ENCODE measurements around the gene MBNL1.

Gene MBNL1

GRCh38 chr3:152295344-152295743 lies 26.6 kb downstream of the MBNL1 start:
- DNase-seq (ENCODE audit: extremely low spot score) = no peak
- ChIA-PET CTCF (interaction anchor here (1.1 to 3.0 kb wide), 4 partner anchors 10 to 19 kb away, joined by 3 to 17 read pairs (median 4); no protein-coding TSS in a partner anchor), POLR2A (no interaction called here)
- TF ChIP-seq, protein P1, sequence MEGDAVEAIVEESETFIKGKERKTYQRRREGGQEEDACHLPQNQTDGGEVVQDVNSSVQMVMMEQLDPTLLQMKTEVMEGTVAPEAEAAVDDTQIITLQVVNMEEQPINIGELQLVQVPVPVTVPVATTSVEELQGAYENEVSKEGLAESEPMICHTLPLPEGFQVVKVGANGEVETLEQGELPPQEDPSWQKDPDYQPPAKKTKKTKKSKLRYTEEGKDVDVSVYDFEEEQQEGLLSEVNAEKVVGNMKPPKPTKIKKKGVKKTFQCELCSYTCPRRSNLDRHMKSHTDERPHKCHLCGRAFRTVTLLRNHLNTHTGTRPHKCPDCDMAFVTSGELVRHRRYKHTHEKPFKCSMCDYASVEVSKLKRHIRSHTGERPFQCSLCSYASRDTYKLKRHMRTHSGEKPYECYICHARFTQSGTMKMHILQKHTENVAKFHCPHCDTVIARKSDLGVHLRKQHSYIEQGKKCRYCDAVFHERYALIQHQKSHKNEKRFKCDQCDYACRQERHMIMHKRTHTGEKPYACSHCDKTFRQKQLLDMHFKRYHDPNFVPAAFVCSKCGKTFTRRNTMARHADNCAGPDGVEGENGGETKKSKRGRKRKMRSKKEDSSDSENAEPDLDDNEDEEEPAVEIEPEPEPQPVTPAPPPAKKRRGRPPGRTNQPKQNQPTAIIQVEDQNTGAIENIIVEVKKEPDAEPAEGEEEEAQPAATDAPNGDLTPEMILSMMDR (IDR thresholded peaks at IDR 0.05; ENCODE audit: control extremely low read depth, extremely low read depth, low read depth, missing control alignments) = no peak

DNA sequence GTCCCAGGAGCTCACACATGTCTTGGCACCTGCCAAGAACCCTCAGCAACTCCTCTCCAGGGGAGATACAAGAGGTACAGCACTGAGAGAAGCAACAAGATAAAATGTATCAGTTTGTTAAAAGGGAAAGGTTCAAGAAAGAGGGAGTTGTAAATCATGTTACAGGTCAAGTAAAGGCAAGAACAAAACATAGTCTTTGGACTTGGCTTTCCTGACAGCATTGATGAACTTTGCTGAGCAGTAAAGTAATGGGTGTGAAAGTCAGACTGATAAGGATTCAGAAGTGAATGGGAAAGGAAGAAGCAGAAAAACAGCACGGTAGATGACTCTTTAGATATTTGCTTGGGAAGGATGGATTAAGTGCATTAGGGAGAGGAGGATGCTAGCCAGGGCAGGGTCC lies 27.1 kb downstream of the MBNL1 start:
- ChIA-PET POLR2A (no interaction called here), CTCF (interaction anchor here (1.0 to 3.0 kb wide), 6 partner anchors 10 to 23 kb away, joined by 3 to 17 read pairs (median 3); no protein-coding TSS in a partner anchor)
- TF ChIP-seq, protein P1 (IDR thresholded peaks at IDR 0.05; ENCODE audit: control extremely low read depth, extremely low read depth, low read depth, missing control alignments) = no peak
- no peak for DNase-seq (ENCODE audit: extremely low spot score)

DNA sequence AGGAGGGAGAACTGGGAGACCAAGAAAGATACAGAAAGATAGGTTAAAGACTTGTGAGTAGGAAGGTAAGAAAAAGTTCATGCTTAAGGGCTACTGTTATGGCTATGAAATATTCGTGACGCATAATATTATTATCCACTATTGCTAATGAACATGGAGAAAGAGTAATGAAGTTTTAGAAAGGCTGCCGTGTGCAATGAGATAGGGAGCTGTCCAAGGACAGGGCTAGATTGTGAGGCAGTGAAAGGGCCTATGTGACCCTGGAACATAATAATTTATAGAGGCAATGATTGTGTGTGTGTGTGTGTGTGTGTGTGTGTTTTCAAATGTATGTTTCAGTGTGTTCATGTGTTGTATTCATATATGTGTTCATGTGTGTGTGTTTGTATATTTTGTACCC lies 27.7 kb downstream of the MBNL1 start:
- TF ChIP-seq, protein P1 (IDR thresholded peaks at IDR 0.05; ENCODE audit: control extremely low read depth, extremely low read depth, low read depth, missing control alignments) = no peak
- DNase-seq (ENCODE audit: extremely low spot score) = no peak
- CTCF ChIA-PET = interaction anchor here (1.0 to 3.0 kb wide), 7 partner anchors 9 to 23 kb away, joined by 3 to 17 read pairs (median 3); no protein-coding TSS in a partner anchor
- POLR2A ChIA-PET = interaction anchor here (0.7 kb wide), 1 partner anchor 347 kb away, joined by 7 read pairs; no protein-coding TSS in a partner anchor

- CTCF ChIA-PET = interaction anchor here (1.3 to 3.0 kb wide), 3 partner anchors 11 to 24 kb away, joined by 3 to 17 read pairs (median 4); no protein-coding TSS in a partner anchor
- DNase-seq (ENCODE audit: extremely low spot score) = no peak
- POLR2A ChIA-PET = interaction anchor here (0.7 kb wide), 1 partner anchor 347 kb away, joined by 7 read pairs; no protein-coding TSS in a partner anchor
- TF ChIP-seq, protein P1 (IDR thresholded peaks at IDR 0.05; ENCODE audit: control extremely low read depth, extremely low read depth, low read depth, missing control alignments) = no peak
Measured at GRCh38 chr3:152296971-152297370, 28.2 kb downstream of the MBNL1 start.

DNA sequence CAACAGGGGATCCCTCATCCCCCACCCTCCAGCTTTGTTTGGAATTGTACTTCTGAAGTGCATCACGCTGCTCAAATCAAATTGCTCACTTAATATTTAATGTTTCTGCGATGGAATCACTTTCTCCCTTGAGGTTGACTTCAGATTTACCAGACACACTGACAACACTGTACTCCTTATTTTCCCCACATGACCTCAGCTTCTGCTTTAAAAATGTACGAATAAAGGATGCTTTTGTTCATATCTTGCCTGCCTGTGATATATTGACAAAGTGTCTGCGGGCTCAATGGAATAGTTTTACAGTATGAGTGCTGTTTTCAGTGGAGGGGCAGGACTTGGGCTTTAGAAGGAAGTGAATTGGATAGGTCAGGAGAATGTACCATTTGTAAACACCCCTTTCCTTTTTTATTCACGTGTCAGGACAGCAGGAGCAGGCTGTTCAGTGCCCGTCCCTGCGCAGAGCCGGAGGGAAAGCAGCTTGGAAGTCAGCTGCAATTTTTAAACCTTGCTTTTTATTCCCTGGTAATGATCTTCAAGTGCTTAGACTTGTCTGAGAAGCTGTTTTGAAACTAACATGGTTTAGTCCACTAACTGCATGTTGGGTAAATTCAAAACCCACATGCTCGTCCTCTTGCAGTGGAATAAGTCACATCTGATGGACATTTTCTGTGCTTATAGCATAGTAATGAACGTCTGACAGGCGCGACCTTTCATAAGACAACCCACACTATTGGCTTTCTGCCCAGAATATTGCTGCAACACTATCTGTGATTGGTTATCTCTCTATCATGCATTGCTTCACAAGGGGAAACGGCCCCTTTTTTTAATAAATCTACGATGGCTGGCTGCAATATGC lies 29.9 kb downstream of the MBNL1 start:
- POLR2A ChIA-PET = no interaction called here
- DNase-seq (ENCODE audit: extremely low spot score) = peak; percentile 28
- TF ChIP-seq, protein P1 (IDR thresholded peaks at IDR 0.05; ENCODE audit: control extremely low read depth, extremely low read depth, low read depth, missing control alignments) = no peak
- CTCF ChIA-PET = no interaction called here

DNA sequence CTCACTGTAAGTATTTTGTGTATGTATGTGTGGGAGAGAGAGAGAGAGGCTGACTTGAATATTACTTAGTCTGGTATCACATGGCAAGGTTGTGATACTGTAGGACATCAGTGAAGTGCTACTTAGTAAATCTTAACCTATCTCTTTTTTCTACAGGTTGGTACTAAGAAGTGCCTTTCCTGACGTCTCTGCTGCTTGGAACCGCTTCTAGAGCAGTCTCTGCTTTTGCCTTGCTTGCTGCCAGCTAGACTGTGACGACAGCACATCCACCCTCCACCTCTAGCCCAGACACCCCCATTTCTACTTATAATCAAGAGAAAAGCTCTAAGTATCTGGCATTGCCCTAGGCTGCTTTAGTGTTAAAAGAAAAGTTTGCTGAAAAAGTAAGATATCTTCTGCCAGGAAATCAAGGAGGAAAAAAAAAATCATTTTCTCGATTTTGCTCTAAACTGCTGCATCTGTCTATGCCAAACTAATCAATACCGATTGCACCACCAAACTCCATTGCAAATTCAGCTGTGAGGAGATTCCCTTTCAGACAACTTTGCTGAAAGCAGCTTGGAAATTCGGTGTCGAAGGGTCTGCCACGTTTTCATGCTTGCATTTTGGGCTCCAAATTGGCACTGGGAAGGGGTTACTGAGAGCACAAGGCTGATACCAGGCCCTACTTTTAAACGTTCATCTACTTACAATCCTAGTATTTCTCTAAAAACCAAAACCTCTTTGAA lies 30.7 kb downstream of the MBNL1 start:
- TF ChIP-seq, protein P1 (IDR thresholded peaks at IDR 0.05; ENCODE audit: control extremely low read depth, extremely low read depth, low read depth, missing control alignments) = no peak
- POLR2A ChIA-PET = no interaction called here
- DNase-seq (ENCODE audit: extremely low spot score) = no peak
- CTCF ChIA-PET = interaction anchor here (0.6 to 1.5 kb wide), 4 partner anchors 9 to 15 kb away, joined by 3 to 4 read pairs (median 3); no protein-coding TSS in a partner anchor
